BE2C (cell line): ENCODE data around the gene ARHGAP24.

Source experiments
- DNase-seq: peaks from one replicate; pipeline ENCODE4 v3.0.0-alpha.2; 2020
- H3K27me3 ChIP-seq: fragments of 250-450 bp; sonication (Bioruptor Pico); 2 replicates; pipeline ENCODE4 v1.5.1; 2020; ENCODE audit warnings: mild to moderate bottlenecking
- H3K36me3 ChIP-seq: fragments of 250-450 bp; sonication (Bioruptor Pico); 2 replicates; pipeline ENCODE4 v1.5.1; 2020; ENCODE audit warnings: mild to moderate bottlenecking
- H3K4me1 ChIP-seq: fragments of 250-450 bp; sonication (Bioruptor Pico); 2 replicates; pipeline ENCODE4 v1.5.1; 2020
- H3K4me3 ChIP-seq: 2 replicates; pipeline ENCODE4 v1.5.1; 2011; ENCODE audit warnings: low read depth, low read length
- H3K9me3 ChIP-seq: fragments of 250-450 bp; sonication (Bioruptor Pico); 2 replicates; pipeline ENCODE4 v1.5.1; 2020
- TF ChIP-seq, protein P1 (sequence below): IDR thresholded peaks from 2 replicates; pipeline ENCODE4 v1.5.1; 2012; ENCODE audit warnings: mild to moderate bottlenecking, low read depth, low read length

ARHGAP24 gene

GRCh38 chr4:85477534-85477933 lies 2.6 kb downstream of the ARHGAP24 start:
- Histone ChIP-seq H3K4me1 (no peaks in the 10 kb centered on the region), H3K4me3 (no peak overlapping the region), H3K36me3 (no peaks in the 10 kb centered on the region), H3K27me3 (no peaks in the 10 kb centered on the region), H3K9me3 (no peaks in the 10 kb centered on the region)
- TF ChIP-seq, protein P1, sequence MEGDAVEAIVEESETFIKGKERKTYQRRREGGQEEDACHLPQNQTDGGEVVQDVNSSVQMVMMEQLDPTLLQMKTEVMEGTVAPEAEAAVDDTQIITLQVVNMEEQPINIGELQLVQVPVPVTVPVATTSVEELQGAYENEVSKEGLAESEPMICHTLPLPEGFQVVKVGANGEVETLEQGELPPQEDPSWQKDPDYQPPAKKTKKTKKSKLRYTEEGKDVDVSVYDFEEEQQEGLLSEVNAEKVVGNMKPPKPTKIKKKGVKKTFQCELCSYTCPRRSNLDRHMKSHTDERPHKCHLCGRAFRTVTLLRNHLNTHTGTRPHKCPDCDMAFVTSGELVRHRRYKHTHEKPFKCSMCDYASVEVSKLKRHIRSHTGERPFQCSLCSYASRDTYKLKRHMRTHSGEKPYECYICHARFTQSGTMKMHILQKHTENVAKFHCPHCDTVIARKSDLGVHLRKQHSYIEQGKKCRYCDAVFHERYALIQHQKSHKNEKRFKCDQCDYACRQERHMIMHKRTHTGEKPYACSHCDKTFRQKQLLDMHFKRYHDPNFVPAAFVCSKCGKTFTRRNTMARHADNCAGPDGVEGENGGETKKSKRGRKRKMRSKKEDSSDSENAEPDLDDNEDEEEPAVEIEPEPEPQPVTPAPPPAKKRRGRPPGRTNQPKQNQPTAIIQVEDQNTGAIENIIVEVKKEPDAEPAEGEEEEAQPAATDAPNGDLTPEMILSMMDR, result no peak
- DNase-seq, result no peak

DNA sequence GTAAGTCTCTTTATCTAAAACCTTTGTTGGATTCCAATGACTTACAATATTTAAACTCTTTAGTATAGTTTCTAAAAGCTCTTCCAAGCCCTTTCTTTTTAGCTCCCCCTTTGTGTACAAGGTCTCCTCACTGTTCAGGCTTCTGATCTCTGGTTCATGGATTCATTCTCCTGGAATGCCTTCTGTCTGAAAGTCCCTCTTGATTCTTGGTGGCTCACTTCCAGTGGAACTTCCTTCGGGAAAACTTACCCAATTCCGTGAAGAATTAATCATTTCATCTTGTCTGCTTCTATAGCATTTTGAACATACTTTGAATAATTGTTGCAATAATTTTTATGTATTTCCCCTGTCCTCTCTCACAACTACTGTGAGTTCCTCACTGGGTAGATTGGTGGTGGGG lies 3.6 kb downstream of the ARHGAP24 start:
- DNase-seq, result no peak
- H3K27me3 ChIP-seq, result no peaks in the 10 kb centered on the region
- TF ChIP-seq, protein P1, result no peak
- H3K9me3 ChIP-seq, result no peaks in the 10 kb centered on the region
- H3K36me3 ChIP-seq, result no peaks in the 10 kb centered on the region
- no peak overlapping the region for H3K4me3 ChIP-seq
- H3K4me1 ChIP-seq, result no peaks in the 10 kb centered on the region

DNA sequence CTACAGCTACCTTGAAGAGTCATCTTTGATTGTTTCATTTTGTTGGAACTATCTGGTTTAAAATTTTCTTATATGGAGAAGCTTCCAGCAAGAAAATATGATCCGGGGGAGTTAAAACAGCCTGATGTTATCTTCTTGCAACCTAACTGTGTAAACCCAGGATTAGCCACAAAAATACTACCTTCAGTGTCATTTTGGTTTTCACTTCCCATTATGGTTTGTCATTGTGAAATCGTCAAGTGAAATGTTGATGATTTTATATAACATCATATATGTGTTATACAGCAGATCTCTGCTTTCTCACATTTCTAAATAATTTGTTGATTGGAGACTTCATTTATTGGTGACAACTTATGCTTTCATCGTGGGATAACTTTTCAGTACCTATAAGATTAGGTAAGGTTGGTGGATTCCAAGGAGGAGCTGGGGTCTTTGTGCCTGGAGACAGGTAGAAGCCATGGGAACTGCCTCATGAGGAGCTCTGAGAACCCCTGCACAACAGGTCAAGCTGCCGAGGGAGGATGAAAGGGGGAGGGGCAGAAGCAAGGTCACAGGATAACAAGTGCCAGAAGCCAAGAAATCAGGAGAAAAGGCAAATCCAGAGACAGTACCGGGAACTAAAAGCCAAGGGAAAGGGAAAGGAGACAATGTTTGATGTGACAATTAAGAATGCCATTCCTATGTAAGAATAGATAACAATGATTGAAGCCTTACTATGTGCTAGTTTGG lies 7.2 kb downstream of the ARHGAP24 start:
- Histone ChIP-seq H3K4me1 (no peaks in the 10 kb centered on the region), H3K9me3 (no peaks in the 10 kb centered on the region), H3K36me3 (no peaks in the 10 kb centered on the region), H3K4me3 (no peak overlapping the region), H3K27me3 (no peaks in the 10 kb centered on the region)
- DNase-seq, result no peak
- TF ChIP-seq, protein P1, result no peak

GRCh38 chr4:85486425-85487086 lies 11.6 kb downstream of the ARHGAP24 start:
- DNase-seq, result no peak
- TF ChIP-seq, protein P1, result no peak
- Histone ChIP-seq H3K9me3 (no peaks in the 10 kb centered on the region), H3K36me3 (no peaks in the 10 kb centered on the region), H3K4me1 (peaks cover 22% of the 10 kb centered on the region), H3K4me3 (no peak overlapping the region), H3K27me3 (no peaks in the 10 kb centered on the region)

GRCh38 chr4:85488416-85488815 lies 13.5 kb downstream of the ARHGAP24 start:
- Histone ChIP-seq H3K4me1 (peaks cover 28% of the 10 kb centered on the region), H3K36me3 (no peaks in the 10 kb centered on the region), H3K4me3 (no peak overlapping the region), H3K9me3 (no peaks in the 10 kb centered on the region), H3K27me3 (no peaks in the 10 kb centered on the region)
- TF ChIP-seq, protein P1, result no peak
- DNase-seq, result no peak

DNA sequence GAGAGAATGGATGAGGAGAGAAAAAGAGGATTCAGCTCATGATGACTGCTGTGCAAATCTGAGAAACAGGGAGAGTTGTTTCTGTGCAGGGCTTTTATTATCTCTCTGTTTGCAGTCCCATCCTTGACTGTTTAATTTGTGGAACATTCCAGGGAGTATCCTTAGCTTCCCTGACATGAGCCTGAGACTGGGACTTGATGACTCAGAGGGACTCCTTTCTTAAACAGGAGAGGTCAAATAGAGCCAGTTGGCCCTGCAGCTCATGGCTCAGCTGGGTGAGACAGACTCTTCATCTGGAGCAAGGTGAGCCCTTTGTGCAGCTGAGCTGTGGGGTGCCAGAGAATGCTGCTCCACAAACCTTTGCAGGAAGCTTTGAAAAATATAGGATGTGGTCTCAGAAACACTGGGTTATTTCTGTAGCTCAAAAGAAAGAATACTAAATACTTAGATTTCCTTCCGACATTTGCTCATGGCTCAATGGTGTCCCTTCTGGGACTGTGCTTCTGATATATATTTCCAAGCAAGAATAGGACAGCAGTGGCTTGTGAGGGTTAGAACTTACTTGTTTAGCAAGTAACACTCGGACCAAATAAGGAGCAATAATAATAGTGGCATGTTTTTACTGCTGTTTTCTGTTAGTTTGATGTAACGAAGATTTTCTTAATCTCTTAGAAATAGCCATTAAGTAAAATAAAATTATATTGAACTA lies 14.5 kb downstream of the ARHGAP24 start:
- H3K9me3 ChIP-seq, result no peaks in the 10 kb centered on the region
- DNase-seq, result no peak
- TF ChIP-seq, protein P1, result no peak
- no peak overlapping the region for H3K4me3 ChIP-seq
- no peaks in the 10 kb centered on the region for H3K27me3 ChIP-seq
- no peaks in the 10 kb centered on the region for H3K36me3 ChIP-seq
- peaks cover 28% of the 10 kb centered on the region for H3K4me1 ChIP-seq
